ENCODE results near the gene TPCN1.

Gene TPCN1

GRCh38 chr12:113291586-113291985 lies 70.3 kb downstream of the TPCN1 start:
- no peak for DNase-seq

DNA sequence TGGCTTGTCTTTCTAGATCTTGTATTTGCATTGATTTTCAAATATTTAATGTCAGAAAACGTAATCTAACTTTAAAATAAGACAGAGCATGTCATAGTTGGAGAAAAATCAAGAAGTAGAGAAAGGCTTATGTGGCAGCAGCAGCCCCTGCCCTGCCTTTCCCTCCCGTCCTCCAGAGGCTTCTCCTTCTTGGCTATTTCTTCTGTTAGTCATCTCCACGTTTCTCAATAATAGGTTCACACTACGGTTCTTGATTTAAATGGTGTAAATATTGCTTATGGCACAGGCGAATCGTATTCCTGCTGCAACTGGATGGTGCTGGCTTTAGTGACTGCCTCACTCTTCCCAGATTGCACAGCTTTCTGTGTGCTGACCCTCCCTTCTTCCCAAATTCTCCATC lies 70.8 kb downstream of the TPCN1 start:
- DNase-seq: no peak

DNA sequence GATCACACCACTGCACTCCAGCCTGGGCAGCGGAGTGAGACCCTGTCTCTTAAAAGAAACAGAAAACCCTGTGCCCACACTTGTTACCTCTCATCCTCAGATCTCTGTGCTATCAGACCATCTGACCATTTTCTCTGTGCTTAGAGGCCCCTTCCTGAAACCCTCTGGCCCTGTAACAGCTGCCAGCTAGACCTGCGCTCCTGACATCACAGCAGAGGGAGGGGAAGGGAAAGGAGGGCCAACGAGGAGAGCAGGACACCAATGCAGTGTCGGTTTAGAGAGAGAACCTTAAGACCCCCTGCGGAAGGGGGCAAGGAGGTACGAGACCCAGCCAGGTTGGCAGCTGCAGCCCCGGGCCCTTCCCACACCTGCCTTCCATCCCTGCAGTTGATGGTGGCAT lies 71.3 kb downstream of the TPCN1 start:
- DNase-seq: no peak

DNA sequence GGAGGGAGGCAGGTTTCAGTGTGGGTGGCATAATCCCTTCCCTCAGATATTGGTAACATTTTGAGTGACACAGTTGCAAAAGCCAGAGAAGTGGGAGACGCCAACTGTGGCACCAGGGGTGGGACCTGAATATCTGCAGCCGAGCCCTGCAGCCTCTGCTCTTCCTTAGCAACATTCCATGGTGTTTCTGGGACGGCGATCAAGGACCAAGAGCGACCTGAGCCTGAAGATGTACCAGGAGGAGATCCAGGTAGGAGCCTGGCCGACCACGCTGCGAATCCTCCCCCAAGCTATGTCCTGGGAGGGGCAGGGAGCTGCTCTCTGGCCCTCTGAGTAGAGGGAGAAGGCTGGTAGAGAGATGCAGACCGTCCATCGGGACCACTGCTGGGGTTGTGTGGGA lies 71.8 kb downstream of the TPCN1 start:
- DNase-seq: no peak

DNA sequence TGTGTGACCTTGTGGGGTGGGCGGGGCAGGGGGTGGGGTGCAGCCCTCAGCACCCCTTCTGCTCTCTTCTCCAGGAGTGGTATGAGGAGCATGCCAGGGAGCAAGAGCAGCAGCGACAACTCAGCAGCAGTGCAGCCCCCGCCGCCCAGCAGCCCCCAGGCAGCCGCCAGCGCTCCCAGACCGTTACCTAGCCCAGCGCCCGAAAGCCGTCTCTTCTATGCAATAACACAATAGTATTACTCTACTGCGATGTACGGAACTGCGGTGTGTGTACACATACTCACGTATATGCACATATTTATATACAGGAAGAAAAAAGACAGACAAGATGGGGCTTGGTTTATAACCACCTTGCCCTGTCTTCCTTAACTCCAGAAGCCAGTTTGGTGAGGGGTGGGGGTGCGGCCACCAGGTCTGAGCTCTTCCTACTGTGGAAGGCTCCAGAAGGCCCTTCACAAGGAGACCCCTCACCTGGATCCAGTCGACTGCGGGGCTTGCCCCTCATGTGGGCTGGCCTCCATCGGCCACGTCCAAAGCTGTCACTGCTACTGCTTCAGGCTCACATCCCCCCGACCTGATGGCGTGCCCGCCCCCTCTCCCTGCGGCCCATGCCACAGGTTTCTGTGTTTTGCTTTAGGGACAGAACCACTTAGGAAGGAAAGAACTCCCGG lies 74.8 kb downstream of the TPCN1 start:
- no peak for DNase-seq

DNA sequence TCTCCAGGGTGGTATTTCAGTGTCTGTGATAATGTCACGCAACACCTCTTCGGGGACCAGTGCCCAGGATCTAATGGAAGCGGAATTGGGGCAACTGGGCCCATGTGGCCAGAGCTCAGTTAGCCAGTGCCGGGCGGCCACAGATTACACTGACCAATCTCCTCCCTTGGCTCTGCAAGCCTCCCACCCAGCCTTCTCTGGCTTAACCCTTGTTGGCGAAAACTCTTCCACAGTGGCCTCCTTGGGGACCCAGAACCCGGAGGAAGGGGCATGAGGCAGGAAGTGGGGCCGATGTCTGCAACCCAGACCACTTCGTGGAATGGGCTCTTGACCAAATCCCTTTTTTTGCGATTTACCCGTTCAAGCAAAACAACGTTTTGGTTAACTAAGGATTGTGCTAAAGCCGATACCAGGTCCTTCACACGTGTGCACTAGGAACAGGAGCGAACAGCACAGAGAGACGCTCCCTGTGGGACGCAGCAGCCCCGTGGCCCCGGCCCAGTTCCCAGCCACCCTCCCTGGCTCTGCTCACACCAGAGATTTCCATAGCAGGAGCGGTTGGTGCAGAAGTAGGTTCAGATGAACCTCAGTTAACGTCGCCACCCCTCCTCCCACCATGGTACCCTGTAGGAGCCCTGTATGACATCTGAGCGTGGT lies 75.4 kb downstream of the TPCN1 start:
- no peak for DNase-seq

DNA sequence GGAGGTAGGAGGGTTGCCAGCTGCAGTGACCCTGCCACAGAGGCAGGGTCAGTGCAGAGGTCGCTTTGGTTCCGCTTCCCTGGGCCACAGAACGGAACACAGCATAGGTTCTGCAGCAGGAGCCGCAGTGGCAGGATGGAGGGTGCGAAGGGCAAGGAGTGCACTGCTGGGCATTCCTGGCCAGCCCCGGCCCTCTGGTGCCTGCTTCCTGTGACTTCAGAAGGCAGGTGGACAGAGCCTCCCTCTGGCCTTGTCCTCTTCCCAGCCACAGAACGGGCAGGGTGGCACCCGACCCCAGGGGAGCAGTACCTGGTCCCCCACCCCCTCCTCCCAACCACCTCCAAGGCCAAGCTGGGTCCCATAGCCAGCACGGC lies 75.9 kb downstream of the TPCN1 start:
- no peak for DNase-seq

- DNase-seq: no peak
Measured at GRCh38 chr12:113297621-113298471, 76.6 kb downstream of the TPCN1 start.

DNA sequence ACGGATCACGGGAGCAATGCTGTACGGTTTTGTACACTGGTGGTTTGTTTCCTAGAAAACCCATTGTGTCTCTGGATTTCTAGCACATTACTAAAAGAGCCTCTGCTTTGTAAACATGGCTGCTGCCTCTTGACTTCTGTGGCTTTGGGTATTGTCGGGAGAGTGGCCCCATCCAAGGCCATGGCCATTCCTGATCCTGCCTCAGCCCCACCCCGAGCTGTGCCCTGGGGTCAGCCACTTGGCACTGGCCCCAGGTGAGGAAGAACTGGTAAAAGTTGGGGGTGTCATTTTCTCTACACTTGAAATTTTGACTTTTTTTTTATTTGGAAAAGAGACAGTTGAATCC lies 77.2 kb downstream of the TPCN1 start:
- no peak for DNase-seq

DNA sequence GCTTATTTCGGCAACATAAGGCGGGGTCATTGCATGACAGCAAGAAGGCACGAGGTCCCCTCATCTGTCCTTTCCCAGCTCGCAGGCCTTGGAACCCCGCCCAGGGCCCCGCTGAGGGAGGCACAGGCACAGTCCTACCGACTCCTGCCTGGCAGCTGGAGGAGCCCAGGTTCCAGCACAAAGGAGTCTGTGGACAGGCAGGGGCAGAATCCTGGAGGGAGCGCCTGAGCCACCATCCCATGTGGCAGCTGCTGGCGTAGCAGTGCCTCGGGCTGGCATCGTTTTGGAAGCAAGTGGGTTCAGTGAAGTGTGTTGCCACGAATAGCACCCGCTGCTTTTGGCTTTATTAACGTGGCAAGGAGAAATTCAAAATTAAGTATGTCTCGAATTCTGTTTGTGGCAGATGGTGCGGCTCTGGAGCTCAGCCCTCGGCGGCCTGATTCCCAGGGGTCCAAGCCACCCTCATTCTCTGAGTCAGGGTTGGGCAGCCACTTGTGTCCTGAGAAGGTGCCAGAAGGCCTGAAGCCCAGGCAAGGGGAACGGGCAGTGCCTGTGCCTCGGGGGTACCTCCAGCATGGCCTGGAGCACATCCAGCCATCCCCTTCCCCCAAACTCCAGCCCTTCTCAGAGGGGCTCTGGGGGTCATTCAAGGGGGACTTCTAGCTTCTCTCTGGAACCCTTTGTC lies 77.7 kb downstream of the TPCN1 start:
- DNase-seq: peak; percentile 98

GRCh38 chr12:113299619-113300237 lies 78.5 kb downstream of the TPCN1 start:
- DNase-seq: no peak

DNA sequence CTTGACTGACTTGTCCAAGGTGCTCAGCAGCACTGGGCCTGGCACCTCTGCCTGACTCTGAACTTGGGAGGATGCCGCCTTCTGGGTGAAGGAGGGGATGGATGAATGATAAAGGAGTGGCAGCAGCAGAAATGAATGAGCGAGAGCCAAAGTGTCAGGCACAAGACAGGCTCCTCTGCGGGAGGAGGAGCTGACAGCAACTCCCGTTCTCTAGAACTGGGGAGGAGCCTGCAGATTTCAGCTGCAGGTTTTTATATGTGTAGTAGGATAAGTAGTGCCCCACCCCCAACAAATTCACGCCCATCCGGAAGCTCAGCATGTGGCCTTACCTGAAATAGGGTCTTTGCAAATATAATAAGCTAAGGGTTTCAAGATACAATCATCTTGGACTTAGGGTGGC lies 80.5 kb downstream of the TPCN1 start:
- DNase-seq: no peak

DNA sequence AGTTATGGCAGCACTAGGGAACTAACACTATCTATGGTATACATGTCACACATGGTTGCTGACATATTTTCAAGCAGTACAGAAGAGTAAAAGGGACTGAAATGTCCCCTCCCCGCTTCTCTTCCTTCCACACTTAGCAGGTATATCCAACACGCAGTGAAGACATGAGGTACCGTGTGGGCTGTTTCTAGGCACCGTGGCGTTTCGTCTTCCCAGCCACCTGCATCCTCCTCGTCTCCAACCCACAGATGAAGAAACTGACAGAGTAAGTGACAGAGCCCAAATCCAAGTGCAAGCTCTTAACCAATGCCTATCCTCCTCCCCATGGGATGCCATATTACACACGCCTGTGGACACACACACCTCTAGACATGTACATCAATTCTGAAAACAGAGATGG lies 81.2 kb downstream of the TPCN1 start:
- no peak for DNase-seq

- DNase-seq: no peak
Measured at GRCh38 chr12:113302886-113303640, 81.8 kb downstream of the TPCN1 start.

GRCh38 chr12:113305281-113305856 lies 84.1 kb downstream of the TPCN1 start:
- peak; percentile 98 for DNase-seq

DNA sequence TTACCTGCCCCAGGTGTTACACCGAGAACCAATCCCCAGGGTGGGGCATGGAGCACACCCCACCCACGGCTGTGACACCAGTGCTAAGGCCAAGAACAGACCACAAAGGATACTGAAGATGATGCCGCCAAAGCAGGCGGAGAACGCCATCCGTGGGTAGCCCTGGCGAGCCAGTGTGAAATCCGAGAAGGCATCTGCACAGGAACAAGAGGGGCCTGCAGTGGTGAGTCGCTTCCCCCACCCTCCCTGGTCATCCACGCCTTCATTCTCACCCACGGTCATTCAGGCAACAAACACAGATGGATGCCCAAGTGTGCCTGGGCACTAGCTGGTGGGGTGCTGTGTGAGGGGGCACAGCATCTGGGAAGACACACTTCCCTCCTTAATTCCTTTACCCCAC lies 85.1 kb downstream of the TPCN1 start:
- DNase-seq: no peak

- no peak for DNase-seq
Measured at GRCh38 chr12:113310489-113310888, 89.2 kb downstream of the TPCN1 start.

GRCh38 chr12:113314121-113314529 lies 92.9 kb downstream of the TPCN1 start:
- no peak for DNase-seq

DNA sequence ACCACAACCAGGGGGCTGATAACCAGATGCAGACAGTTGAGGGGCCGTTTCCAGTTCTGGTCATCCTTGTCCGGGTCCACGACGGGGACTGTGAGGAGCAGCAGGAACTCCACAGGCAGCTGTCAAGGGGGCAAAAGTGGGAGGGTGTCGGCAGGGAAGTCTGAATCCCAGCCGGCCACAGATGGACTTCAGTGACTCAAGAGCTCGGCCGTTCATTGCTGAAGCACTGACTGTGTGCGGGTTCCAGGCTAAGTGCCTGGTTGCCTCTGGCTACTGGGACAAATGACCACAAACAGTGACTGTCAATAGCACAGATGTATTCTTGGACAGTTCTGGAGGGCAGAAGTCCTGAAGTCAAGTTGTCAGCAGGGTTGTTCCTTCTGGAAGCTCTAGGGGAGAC lies 94.1 kb downstream of the TPCN1 start:
- no peak for DNase-seq

GRCh38 chr12:113316155-113316554 lies 94.9 kb downstream of the TPCN1 start:
- no peak for DNase-seq

GRCh38 chr12:113317122-113317521 lies 95.9 kb downstream of the TPCN1 start:
- no peak for DNase-seq

All from NCI-H446 treated with DMSO at 0.1 percent for 48 hours (cell line).